Measurements from ENCODE around the gene RALY. TPM values are rescaled to one million over a fixed set of nuclear protein-coding genes. Genes with fewer than 3 reads are reported as not detected.

RALY gene
- total and polyA plus RNA-seq, 11 donors = 99.2 to 210 (median 106) TPM

DNA sequence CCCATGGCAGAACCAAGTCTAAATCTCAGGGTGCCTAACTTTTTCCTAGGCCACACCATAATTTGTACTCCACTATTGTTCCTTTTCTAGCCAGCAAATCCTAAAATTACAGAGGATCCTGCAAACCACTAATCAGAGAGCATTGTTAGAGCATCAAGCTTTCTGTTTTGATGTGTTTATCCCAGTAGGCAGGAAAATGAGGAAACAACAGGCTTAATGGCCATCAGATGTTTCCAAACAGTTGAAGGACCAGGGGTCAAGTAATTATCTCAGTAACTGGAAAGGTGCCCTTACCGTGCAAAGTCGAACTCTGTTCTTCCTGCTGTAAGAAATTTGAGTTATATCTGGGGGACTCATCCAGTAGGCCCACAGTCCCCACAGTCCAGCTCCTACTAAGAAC lies 58.7 kb downstream of the RALY start:
- intact Hi-C loops (cut with DNase I) = no loop called here
- no peak overlapping the region for H3K27ac ChIP-seq
- DNase-seq (no peak), ATAC-seq (no peak)
- H3K27me3 ChIP-seq = no peaks in the 10 kb centered on the region
- peaks cover 0 to 2% (median 0%) of the 10 kb centered on the region in 9 donors for H3K36me3 ChIP-seq
- H3K9me3 ChIP-seq = no peaks in the 10 kb centered on the region
- peaks cover 9 to 77% (median 55%) of the 10 kb centered on the region in 12 donors for H3K4me1 ChIP-seq
- WGBS, 4 donors = 38 to 61% (median 44%) methylated on average over 2 of the region's 2 CpGs
- no peak overlapping the region for H3K4me3 ChIP-seq
- TF ChIP-seq, protein P1, sequence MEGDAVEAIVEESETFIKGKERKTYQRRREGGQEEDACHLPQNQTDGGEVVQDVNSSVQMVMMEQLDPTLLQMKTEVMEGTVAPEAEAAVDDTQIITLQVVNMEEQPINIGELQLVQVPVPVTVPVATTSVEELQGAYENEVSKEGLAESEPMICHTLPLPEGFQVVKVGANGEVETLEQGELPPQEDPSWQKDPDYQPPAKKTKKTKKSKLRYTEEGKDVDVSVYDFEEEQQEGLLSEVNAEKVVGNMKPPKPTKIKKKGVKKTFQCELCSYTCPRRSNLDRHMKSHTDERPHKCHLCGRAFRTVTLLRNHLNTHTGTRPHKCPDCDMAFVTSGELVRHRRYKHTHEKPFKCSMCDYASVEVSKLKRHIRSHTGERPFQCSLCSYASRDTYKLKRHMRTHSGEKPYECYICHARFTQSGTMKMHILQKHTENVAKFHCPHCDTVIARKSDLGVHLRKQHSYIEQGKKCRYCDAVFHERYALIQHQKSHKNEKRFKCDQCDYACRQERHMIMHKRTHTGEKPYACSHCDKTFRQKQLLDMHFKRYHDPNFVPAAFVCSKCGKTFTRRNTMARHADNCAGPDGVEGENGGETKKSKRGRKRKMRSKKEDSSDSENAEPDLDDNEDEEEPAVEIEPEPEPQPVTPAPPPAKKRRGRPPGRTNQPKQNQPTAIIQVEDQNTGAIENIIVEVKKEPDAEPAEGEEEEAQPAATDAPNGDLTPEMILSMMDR (IDR thresholded peaks at IDR 0.05) = no peak
- no peak for TF ChIP-seq POLR2A (IDR thresholded peaks at IDR 0.05)

DNA sequence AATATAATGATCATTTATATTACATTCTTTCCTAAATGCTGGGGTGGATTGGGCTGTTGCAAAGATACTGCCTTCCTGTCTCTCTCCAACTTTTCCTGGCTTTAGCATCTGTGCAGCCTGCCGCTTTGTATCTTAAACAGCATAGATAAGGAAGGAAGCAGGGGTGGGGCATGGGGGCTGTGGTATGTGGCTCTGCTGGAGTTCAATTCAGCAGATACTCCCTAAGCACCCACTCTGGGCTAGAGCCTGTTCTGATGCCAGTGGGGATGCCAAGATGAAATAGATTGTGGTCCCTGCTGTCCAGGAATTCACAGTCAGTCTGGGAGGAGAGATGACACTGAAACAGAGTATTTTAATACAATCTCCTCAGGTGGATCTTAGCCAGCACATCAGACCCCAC lies 61.6 kb downstream of the RALY start:
- Histone ChIP-seq H3K4me3 (no peak overlapping the region), H3K36me3 (peaks cover 0 to 13% (median 0%) of the 10 kb centered on the region in 9 donors), H3K4me1 (peaks cover 7 to 75% (median 39%) of the 10 kb centered on the region in 12 donors), H3K27ac (no peak overlapping the region), H3K9me3 (no peaks in the 10 kb centered on the region), H3K27me3 (no peaks in the 10 kb centered on the region)
- TF ChIP-seq POLR2A (IDR thresholded peaks at IDR 0.05) = no peak
- TF ChIP-seq, protein P1 (IDR thresholded peaks at IDR 0.05) = no peak
- DNase-seq (no peak), ATAC-seq (peak; percentile 32 to 66 (median 54))
- intact Hi-C loops (cut with DNase I) = no loop called here
- 4 to 15% (median 7%) methylated on average over 1 of the region's 1 CpG for WGBS, 4 donors

DNA sequence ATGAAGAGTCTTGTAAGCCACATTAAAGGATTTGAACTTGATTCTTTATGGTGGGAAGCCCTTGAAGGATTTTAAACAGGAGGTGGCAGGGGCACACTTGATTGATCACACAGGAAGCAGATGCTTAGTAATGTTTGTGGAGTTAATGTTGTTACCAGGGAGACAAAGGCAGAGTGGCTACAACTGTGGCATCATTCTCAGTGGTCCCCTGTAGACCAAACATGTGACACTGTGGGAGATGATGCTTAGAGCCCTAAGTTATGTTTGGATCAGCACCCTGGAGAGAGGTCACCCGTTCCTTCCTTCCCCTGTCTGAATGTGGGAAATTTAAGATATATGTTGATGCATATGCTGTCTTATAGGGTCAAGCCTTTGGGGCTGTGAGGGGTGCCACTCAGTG lies 65.1 kb downstream of the RALY start:
- Histone ChIP-seq H3K27ac (no peak overlapping the region), H3K4me3 (no peak overlapping the region), H3K36me3 (peaks cover 0 to 20% (median 0%) of the 10 kb centered on the region in 9 donors), H3K27me3 (no peaks in the 10 kb centered on the region), H3K9me3 (no peaks in the 10 kb centered on the region), H3K4me1 (peaks cover 0 to 50% (median 16%) of the 10 kb centered on the region in 12 donors)
- intact Hi-C loops (cut with DNase I) = no loop called here
- no peak for ATAC-seq
- 25 to 30% (median 27%) methylated on average over 1 of the region's 1 CpG for WGBS, 4 donors
- no peak for DNase-seq
- TF ChIP-seq, protein P1 (IDR thresholded peaks at IDR 0.05) = no peak
- TF ChIP-seq POLR2A (IDR thresholded peaks at IDR 0.05) = no peak

DNA sequence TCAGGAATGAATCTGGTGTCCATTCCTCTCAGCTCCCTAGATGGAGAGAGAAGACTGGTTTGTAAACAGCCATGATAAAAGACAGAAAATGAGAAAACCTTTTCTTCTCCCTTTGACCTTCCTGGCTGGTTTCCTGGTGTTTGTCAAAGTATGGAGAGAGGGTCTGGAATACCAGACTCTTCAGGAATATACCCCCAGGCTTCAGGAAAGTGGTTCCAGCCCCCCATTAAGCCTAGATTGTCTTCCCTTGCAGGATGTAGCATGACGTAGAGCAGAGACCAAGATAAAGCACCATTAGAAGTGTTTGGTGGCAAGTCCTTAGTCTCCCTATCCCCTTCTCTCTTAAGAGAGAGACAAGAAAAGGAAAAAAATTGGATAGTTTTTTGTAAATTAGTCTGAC lies 67.3 kb downstream of the RALY start:
- no peaks in the 10 kb centered on the region for H3K27me3 ChIP-seq
- no peak overlapping the region for H3K4me3 ChIP-seq
- ATAC-seq (no peak), DNase-seq (no peak)
- no peaks in the 10 kb centered on the region for H3K9me3 ChIP-seq
- peaks cover 0 to 45% (median 15%) of the 10 kb centered on the region in 12 donors for H3K4me1 ChIP-seq
- no peak overlapping the region for H3K27ac ChIP-seq
- TF ChIP-seq, protein P1 (IDR thresholded peaks at IDR 0.05) = no peak
- TF ChIP-seq POLR2A (IDR thresholded peaks at IDR 0.05) = no peak
- intact Hi-C loops (cut with DNase I) = loop anchor here in 2 of 10 donors (5.0 to 10.0 kb wide), 3 partner anchors 66 to 266 kb away; partner anchors contain the start of gene RALY (in 2 of the 2)
- 82 to 100% (median 88%) methylated on average over 1 of the region's 1 CpG for WGBS, 4 donors
- peaks cover 0 to 28% (median 0%) of the 10 kb centered on the region in 9 donors for H3K36me3 ChIP-seq

All from heart left ventricle (tissue), 16 donors.